ENCODE measurements around the gene CUL5. TPM values are rescaled to one million over a fixed set of nuclear protein-coding genes. Genes with fewer than 3 reads are reported as not detected.

CUL5 gene
- total RNA-seq (2021) (34.3 and 39.4 TPM in 2 replicates), Bru-seq, nascent RNA (percentile 87 among the genes with signal in this experiment), BruChase-seq, experiment 1, labeled RNA remaining after a 2-hour chase (percentile 80 among the genes with signal in this experiment), BruChase-seq, experiment 2, labeled RNA remaining after a 6-hour chase (percentile 77 among the genes with signal in this experiment)
- long read RNA-seq, full-length matches to known transcripts: 4 of 18 reads
- long read RNA-seq, partial matches to known transcripts: 4 of 18 reads
- long read RNA-seq, other reads (novel, unspliced or antisense): 10 of 18 reads

DNA sequence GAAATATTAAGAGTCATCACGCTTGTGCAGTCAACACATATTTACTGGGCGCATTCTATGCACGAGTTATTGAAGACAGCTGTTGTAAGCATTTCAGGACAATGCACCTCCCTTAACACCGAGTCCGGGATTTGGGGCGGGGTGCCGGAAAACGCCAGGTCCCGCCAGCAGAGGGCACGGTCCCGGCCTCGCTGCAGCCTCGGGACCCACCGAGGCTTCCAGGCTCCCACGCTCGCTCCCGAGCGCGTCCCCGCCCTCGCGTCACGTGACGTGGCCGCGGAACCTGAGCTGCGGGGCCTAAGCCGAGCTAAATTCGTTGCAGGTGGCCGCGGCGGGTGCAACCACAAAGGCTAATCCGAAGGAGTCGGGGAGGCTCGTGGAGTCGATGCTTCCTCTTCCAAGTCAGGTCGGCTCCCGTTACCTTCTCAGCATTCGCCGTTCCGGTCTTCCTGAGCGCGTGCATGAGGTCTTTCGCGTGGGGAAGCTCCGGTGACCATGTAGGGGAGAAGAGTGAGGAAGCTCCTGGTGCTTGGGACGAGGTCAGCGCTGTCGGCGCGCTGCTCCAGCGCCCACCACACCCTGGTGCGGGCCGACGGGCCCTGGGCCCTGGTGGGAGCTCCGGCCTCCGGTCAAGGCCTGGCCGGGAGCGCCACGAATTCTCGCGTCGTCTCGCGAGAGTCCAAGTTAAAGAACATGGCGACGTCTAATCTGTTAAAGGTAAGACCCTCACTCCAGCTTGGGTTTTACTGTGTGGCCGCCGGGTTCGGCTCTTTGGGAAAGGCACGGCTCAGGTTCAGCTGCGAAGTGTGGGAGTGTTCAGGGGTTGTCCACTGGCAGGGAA is at the start of gene CUL5:
Gene CUL5 (plus strand): TSS at position 243 of the 841 bp plus-strand sequence. CDS start 451 bp downstream, at position 694.
- H3K4me2 ChIP-seq: peak within 1 kb of the TSS; percentile 97
- peaks cover 12% of the 10 kb centered on the region; the same call in 1 of the 2 replicates for H3K36me3 ChIP-seq (ENCODE audit: low read depth)
- intact Hi-C loops (cut with micrococcal nuclease; ENCODE audit: unreplicated experiment): loop anchor here (2.0 to 10.0 kb wide), 3 partner anchors 214 to 646 kb away; partner anchors contain the start of genes ATM and NPAT
- ChIA-PET CTCF (interaction anchor here (0.5 to 0.7 kb wide), 4 partner anchors 145 to 888 kb away, joined by 3 to 13 read pairs (median 7); no protein-coding TSS in a partner anchor), POLR2A (ENCODE audit: unreplicated experiment) (interaction anchor here (0.5 to 0.7 kb wide), 6 partner anchors 83 to 767 kb away, joined by 3 to 8 read pairs (median 4); no protein-coding TSS in a partner anchor)
- peaks cover 15% of the 10 kb centered on the region for H4K20me1 ChIP-seq (ENCODE audit: insufficient read depth)
- peak; percentile 83 to 90 for DNase-seq
- H2AFZ ChIP-seq: peak within 1 kb of the TSS; percentile 100
- H3K9me3 ChIP-seq (ENCODE audit: insufficient read depth, low read depth): no peaks in the 10 kb centered on the region
- H3K4me3 ChIP-seq: peak within 1 kb of the TSS; percentile 97
- no peaks in the 10 kb centered on the region for H3K9me2 ChIP-seq (ENCODE audit: insufficient read depth)
- TF ChIP-seq EZH2 (IDR thresholded peaks at IDR 0.05; ENCODE audit: low read depth): no peak
- TF ChIP-seq, protein P1, sequence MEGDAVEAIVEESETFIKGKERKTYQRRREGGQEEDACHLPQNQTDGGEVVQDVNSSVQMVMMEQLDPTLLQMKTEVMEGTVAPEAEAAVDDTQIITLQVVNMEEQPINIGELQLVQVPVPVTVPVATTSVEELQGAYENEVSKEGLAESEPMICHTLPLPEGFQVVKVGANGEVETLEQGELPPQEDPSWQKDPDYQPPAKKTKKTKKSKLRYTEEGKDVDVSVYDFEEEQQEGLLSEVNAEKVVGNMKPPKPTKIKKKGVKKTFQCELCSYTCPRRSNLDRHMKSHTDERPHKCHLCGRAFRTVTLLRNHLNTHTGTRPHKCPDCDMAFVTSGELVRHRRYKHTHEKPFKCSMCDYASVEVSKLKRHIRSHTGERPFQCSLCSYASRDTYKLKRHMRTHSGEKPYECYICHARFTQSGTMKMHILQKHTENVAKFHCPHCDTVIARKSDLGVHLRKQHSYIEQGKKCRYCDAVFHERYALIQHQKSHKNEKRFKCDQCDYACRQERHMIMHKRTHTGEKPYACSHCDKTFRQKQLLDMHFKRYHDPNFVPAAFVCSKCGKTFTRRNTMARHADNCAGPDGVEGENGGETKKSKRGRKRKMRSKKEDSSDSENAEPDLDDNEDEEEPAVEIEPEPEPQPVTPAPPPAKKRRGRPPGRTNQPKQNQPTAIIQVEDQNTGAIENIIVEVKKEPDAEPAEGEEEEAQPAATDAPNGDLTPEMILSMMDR (conservative IDR thresholded peaks at IDR 0.05): peak; percentile 89
- no peaks in the 10 kb centered on the region for H3F3A ChIP-seq (ENCODE audit: insufficient read depth, low read depth)
- H3K79me2 ChIP-seq (ENCODE audit: low read depth): peaks cover 51% of the 10 kb centered on the region
- peaks cover 25% of the 10 kb centered on the region for H3K4me1 ChIP-seq (replicated peaks; ENCODE audit: insufficient read depth)
- no peaks in the 10 kb centered on the region for H3K27me3 ChIP-seq (ENCODE audit: insufficient read depth, low read depth)
- H3K27ac ChIP-seq: peak within 1 kb of the TSS; percentile 93
- BruUV-seq (replicated peaks): TSS peak; percentile 90

DNA sequence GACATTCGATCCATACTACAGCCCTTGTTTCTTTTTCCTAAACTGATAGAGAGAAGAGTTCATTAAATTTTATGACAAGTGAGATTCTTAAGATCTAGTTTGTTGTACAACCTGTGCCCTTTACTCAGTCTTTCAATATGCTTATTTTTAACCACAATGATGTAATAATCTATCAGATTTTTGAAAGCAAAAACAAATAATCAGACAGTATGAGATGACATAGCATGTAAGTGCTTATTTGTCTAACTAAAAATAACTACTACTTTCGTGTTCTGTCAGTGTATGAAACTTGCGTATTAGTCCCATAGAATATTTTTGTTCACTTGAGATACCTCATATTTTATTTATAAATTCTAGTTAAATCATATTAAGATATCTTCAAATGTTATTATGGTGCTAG is 47.2 kb upstream of the CUL5 start:
- H3K27me3 ChIP-seq (ENCODE audit: insufficient read depth, low read depth): no peaks in the 10 kb centered on the region
- H3F3A ChIP-seq (ENCODE audit: insufficient read depth, low read depth): no peaks in the 10 kb centered on the region
- no peaks in the 10 kb centered on the region for H4K20me1 ChIP-seq (ENCODE audit: insufficient read depth)
- no peaks in the 10 kb centered on the region for H3K4me1 ChIP-seq (replicated peaks; ENCODE audit: insufficient read depth)
- POLR2A ChIA-PET (ENCODE audit: unreplicated experiment): no interaction called here
- H3K79me2 ChIP-seq (ENCODE audit: low read depth): no peaks in the 10 kb centered on the region
- no peaks in the 10 kb centered on the region; the same call in 1 of the 2 replicates for H3K9me3 ChIP-seq (ENCODE audit: insufficient read depth, low read depth)
- H2AFZ ChIP-seq: no peak overlapping the region
- H3K36me3 ChIP-seq (ENCODE audit: low read depth): no peaks in the 10 kb centered on the region
- H3K9me2 ChIP-seq (ENCODE audit: insufficient read depth): no peaks in the 10 kb centered on the region
- intact Hi-C loops (cut with micrococcal nuclease; ENCODE audit: unreplicated experiment): no loop called here
- no peak overlapping the region for H3K4me2 ChIP-seq
- CTCF ChIA-PET: no interaction called here
- BruUV-seq (replicated peaks): no TSS peak
- DNase-seq: no peak
- no peak overlapping the region for H3K27ac ChIP-seq
- no peak overlapping the region for H3K4me3 ChIP-seq
- TF ChIP-seq EZH2 (IDR thresholded peaks at IDR 0.05; ENCODE audit: low read depth): no peak
- TF ChIP-seq, protein P1 (conservative IDR thresholded peaks at IDR 0.05): no peak

DNA sequence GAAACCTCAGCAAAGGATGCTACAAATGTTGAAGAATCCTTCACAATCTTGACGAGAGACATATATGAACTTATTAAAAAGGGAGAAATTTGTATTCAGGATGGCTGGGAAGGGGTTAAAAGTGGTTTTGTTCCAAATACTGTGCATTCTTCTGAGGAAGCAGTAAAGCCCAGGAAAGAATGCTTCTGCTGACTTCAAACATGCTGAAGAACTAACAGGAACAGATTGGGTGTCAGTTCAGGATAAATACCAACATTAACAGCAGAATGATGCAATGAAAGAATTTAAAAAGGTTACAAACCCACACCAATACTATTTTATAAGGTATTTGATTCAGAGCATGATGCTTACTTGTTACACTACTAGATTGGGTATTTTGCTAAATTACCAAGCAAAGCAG is 46.5 kb upstream of the CUL5 start:
- Histone ChIP-seq H3K79me2 (ENCODE audit: low read depth) (no peaks in the 10 kb centered on the region), H3K4me3 (no peak overlapping the region), H2AFZ (no peak overlapping the region), H3K27ac (no peak overlapping the region), H3K27me3 (ENCODE audit: insufficient read depth, low read depth) (no peaks in the 10 kb centered on the region), H3K4me2 (no peak overlapping the region), H3K4me1 (replicated peaks; ENCODE audit: insufficient read depth) (no peaks in the 10 kb centered on the region), H4K20me1 (ENCODE audit: insufficient read depth) (no peaks in the 10 kb centered on the region), H3K36me3 (ENCODE audit: low read depth) (no peaks in the 10 kb centered on the region), H3F3A (ENCODE audit: insufficient read depth, low read depth) (no peaks in the 10 kb centered on the region), H3K9me3 (ENCODE audit: insufficient read depth, low read depth) (no peaks in the 10 kb centered on the region), H3K9me2 (ENCODE audit: insufficient read depth) (no peaks in the 10 kb centered on the region)
- CTCF ChIA-PET: no interaction called here
- TF ChIP-seq, protein P1 (conservative IDR thresholded peaks at IDR 0.05): no peak
- no peak for TF ChIP-seq EZH2 (IDR thresholded peaks at IDR 0.05; ENCODE audit: low read depth)
- intact Hi-C loops (cut with micrococcal nuclease; ENCODE audit: unreplicated experiment): no loop called here
- DNase-seq: no peak
- BruUV-seq (replicated peaks): no TSS peak
- POLR2A ChIA-PET (ENCODE audit: unreplicated experiment): no interaction called here
